HG03354 (cell line): ENCODE results near the gene FASTK.
"Not testable (repeated sequence)": the region's sequence is repeated elsewhere in the genome, so short reads cannot be mapped to it uniquely, and the experiment has no call there.

Experiments used
- ATAC-seq: cut with Tn5 transposase; IDR thresholded peaks from one replicate; pipeline ENCODE4 v1.9.1; 2021; ENCODE audit warnings: mild to moderate bottlenecking; ENCODE audit not compliant: unreplicated experiment, poor library complexity, severe bottlenecking

The FASTK gene

GRCh38 chr7:151056666-151057505 is 23.7 kb downstream of the FASTK start:
- ATAC-seq: no peak

- ATAC-seq: no peak
These were observed 24.3 kb downstream of the FASTK start for GRCh38 chr7:151056283-151056665.

GRCh38 chr7:151053751-151054150 is 26.9 kb downstream of the FASTK start:
- ATAC-seq: no peak

GRCh38 chr7:151053096-151053495 is 27.5 kb downstream of the FASTK start:
- no peak for ATAC-seq

GRCh38 chr7:151051108-151051507 is 29.5 kb downstream of the FASTK start:
- no peak for ATAC-seq

- ATAC-seq: no peak
These were observed 31.6 kb downstream of the FASTK start for GRCh38 chr7:151048911-151049463.

GRCh38 chr7:151047976-151048815 is 32.4 kb downstream of the FASTK start, which contains the start of gene ASIC3:
TSS of gene ASIC3 (plus strand) at chr7:151048531. CDS start at chr7:151048886, 355 bp downstream.
- no peak for ATAC-seq

- ATAC-seq: no peak
These were observed 33.7 kb downstream of the FASTK start for GRCh38 chr7:151046603-151047573.

- no peak for ATAC-seq
These were observed 34.6 kb downstream of the FASTK start for GRCh38 chr7:151045967-151046366.

GRCh38 chr7:151045262-151045661 is 35.3 kb downstream of the FASTK start:
- ATAC-seq: no peak

- ATAC-seq: no peak
These were observed 36.6 kb downstream of the FASTK start for GRCh38 chr7:151043959-151044358.

GRCh38 chr7:151043449-151043848 is 37.2 kb downstream of the FASTK start:
- not testable (repeated sequence) for ATAC-seq

GRCh38 chr7:151040616-151041375 is 39.8 kb downstream of the FASTK start:
- no peak for ATAC-seq

- no peak for ATAC-seq
These were observed 40.6 kb downstream of the FASTK start for GRCh38 chr7:151039850-151040548.

- no peak for ATAC-seq
These were observed 41.4 kb downstream of the FASTK start for GRCh38 chr7:151038951-151039849.

- no peak for ATAC-seq
These were observed 44.7 kb downstream of the FASTK start for GRCh38 chr7:151035902-151036301.
